K562 (cell line): ENCODE results near the gene ERI2. TPM values are rescaled to one million over a fixed set of nuclear protein-coding genes. Genes with fewer than 3 reads are reported as not detected.
A peak's percentile ranks its signal among the peaks of the same experiment; 100 is the strongest.

ENCODE experiments used
- BRD4 ChIP-seq: fragments of 200-600 bp; sonication (generic); IDR thresholded peaks from 2 replicates; pipeline ENCODE4 v1.6.1; 2017; ENCODE audit warnings: inconsistent platforms
- CGGBP1 ChIP-seq: fragments of 250-450 bp; sonication (Bioruptor Pico); IDR thresholded peaks from 2 replicates; pipeline ENCODE4 v1.9.0; 2021; ENCODE audit warnings: mild to moderate bottlenecking
- CREB1 ChIP-seq, 2 experiments: sonication (generic) in 1 of 2; formaldehyde crosslinking in 1 of 2; IDR thresholded peaks; 2 replicates each; pipeline versions ENCODE4 v1.6.1 to v1.8.0; 2012 to 2022; ENCODE audit warnings: inconsistent platforms in 1 of 2, mild to moderate bottlenecking in 1 of 2, missing genetic modification reagents in 1 of 2, moderate library complexity in 1 of 2
- ILK ChIP-seq: fragments of 450-650 bp; IDR thresholded peaks from 2 replicates; pipeline ENCODE4 v1.6.1; 2016; ENCODE audit warnings: missing genetic modification characterization, low read depth, mild to moderate bottlenecking, missing compliant biosample characterization, moderate library complexity, borderline replicate concordance
- JUN ChIP-seq, 2 experiments: sonication (generic) in 1 of 2; formaldehyde crosslinking in 1 of 2; IDR thresholded peaks; 2 replicates each; pipeline versions ENCODE4 v1.6.1 to v1.8.0; 2012 to 2022; ENCODE audit warnings: borderline replicate concordance in 2 of 2, mild to moderate bottlenecking in 2 of 2, improper control_type of control experiment in 1 of 2, low read depth in 1 of 2, low read length in 1 of 2, missing genetic modification reagents in 1 of 2
- KDM4B ChIP-seq, 2 experiments: fragments of 450-650 bp in 1 of 2; sonication (generic) in 1 of 2; IDR thresholded peaks; 2 replicates each; pipeline ENCODE4 v1.6.1; 2016 to 2017; ENCODE audit warnings: borderline replicate concordance in 2 of 2, antibody characterized with exemption in 1 of 2, low read depth in 1 of 2, mild to moderate bottlenecking in 1 of 2
- LCOR ChIP-seq: sonication (generic); formaldehyde crosslinking; IDR thresholded peaks from 2 replicates; pipeline ENCODE4 v1.8.0; 2022; ENCODE audit warnings: mild to moderate bottlenecking, missing genetic modification reagents
- MAFG ChIP-seq: fragments of 450-650 bp; conservative IDR thresholded peaks from 2 replicates; pipeline ENCODE4 v1.6.1; 2016; ENCODE audit warnings: missing genetic modification characterization, missing compliant biosample characterization
- MAX ChIP-seq: sonication (generic); formaldehyde crosslinking; IDR thresholded peaks from 2 replicates; pipeline ENCODE4 v1.9.0; 2022; ENCODE audit warnings: mild to moderate bottlenecking, missing genetic modification reagents
- MCM2 ChIP-seq: fragments of 450-650 bp; IDR thresholded peaks from 2 replicates; pipeline ENCODE4 v1.6.1; 2017; ENCODE audit warnings: low read depth, mild to moderate bottlenecking
- MEF2A ChIP-seq: IDR thresholded peaks from 2 replicates; pipeline ENCODE4 v1.6.1; 2011; ENCODE audit warnings: low read depth, mild to moderate bottlenecking, low read length, moderate library complexity; ENCODE audit not compliant: control insufficient read depth
- MTA1 ChIP-seq: fragments of 450-650 bp; IDR thresholded peaks from 2 replicates; pipeline ENCODE4 v1.6.1; 2017; ENCODE audit warnings: borderline replicate concordance
- MTA3 ChIP-seq: fragments of 450-650 bp; formaldehyde crosslinking; IDR thresholded peaks from 2 replicates; pipeline ENCODE4 v1.6.1; 2017; ENCODE audit warnings: mild to moderate bottlenecking, borderline replicate concordance
- MXI1 ChIP-seq: IDR thresholded peaks from 2 replicates; pipeline ENCODE4 v1.6.1; 2011; ENCODE audit warnings: low read depth, mild to moderate bottlenecking, improper control_type of control experiment, low read length
- NR1H2 ChIP-seq: sonication (generic); formaldehyde crosslinking; IDR thresholded peaks from 2 replicates; pipeline ENCODE4 v1.4.0; 2020; ENCODE audit warnings: mild to moderate bottlenecking, missing genetic modification reagents
- POLR2B ChIP-seq: fragments of 450-650 bp; IDR thresholded peaks from 2 replicates; pipeline ENCODE4 v1.6.1; 2018; ENCODE audit warnings: low read depth; ENCODE audit not compliant: partially characterized antibody
- SIN3B ChIP-seq: fragments of 450-650 bp; IDR thresholded peaks from 2 replicates; pipeline ENCODE4 v1.6.1; 2017; ENCODE audit warnings: low read depth, mild to moderate bottlenecking, moderate library complexity
- SOX6 ChIP-seq: fragments of 450-650 bp; IDR thresholded peaks from 2 replicates; pipeline ENCODE4 v1.6.1; 2014; ENCODE audit warnings: mild to moderate bottlenecking
- SRSF7 ChIP-seq: fragments of 200-400 bp; formaldehyde crosslinking; optimal IDR thresholded peaks from 2 replicates; pipeline ENCODE3; 2017; ENCODE audit warnings: mild to moderate bottlenecking, low read depth, low read length
- ZFPM2 ChIP-seq: fragments of 250-450 bp; sonication (Bioruptor Pico); IDR thresholded peaks from 2 replicates; pipeline ENCODE4 v1.5.1; 2022; ENCODE audit warnings: mild to moderate bottlenecking
- ZNF395 ChIP-seq: fragments of 200-800 bp; sonication (Bioruptor generic); IDR thresholded peaks from 2 replicates; pipeline ENCODE4 v1.6.1; 2017; ENCODE audit warnings: missing genetic modification characterization, missing compliant biosample characterization
- ZNF518B ChIP-seq: fragments of 250-450 bp; sonication (Bioruptor Pico); IDR thresholded peaks from 2 replicates; pipeline ENCODE4 v1.5.0; 2021; ENCODE audit warnings: mild to moderate bottlenecking, moderate library complexity
- ZNF551 ChIP-seq: fragments of 250-450 bp; sonication (Bioruptor Pico); IDR thresholded peaks from 2 replicates; pipeline ENCODE4 v1.5.0; 2021; ENCODE audit warnings: mild to moderate bottlenecking, moderate library complexity
- polyA plus RNA-seq, 8 experiments: library from polyadenylated mRNA; depleted of rRNA in 4 of 8; stranded (reverse) in 5 of 8; unstranded in 3 of 8; fragments of >200 nt; fragmentation: Nextera tagmentation in 2 of 8; fragmentation: Illumina TruSeq in 1 of 8; extraction: Ambion mirVana in 2 of 8; extraction: Trizol in 1 of 8; gene quantifications; 2 replicates each; pipeline versions ENCODE4 v1.2.1 to v1.2.3, GENCODE V29; 2011 to 2014; ENCODE audit warnings: inconsistent platforms in 1 of 8, missing spikeins in 1 of 8
- total RNA-seq, 7 experiments: library from RNA; depleted of rRNA in 6 of 7; stranded (reverse); fragments of >200 nt in 6 of 7; fragmentation: Illumina TruSeq in 2 of 7; extraction: Trizol in 2 of 7; gene quantifications; 2 replicates each; pipeline versions ENCODE4 v1.2.1 to v1.2.3, GENCODE V29; 2011 to 2021; ENCODE audit warnings: low replicate concordance in 1 of 7

The ERI2 gene
- total and polyA plus RNA-seq, 9 of the 15 experiments (the other 6 are each of a cell fraction or from before 2014, with no cell fraction given) = 23.3 to 57.0 (median 48.1) TPM

- peak; percentile 42; the same call in 1 of the 2 replicates for TF ChIP-seq ZNF395 (CRISPR knock-in tag)
- TF ChIP-seq KDM4B (IDR thresholded peaks at IDR 0.05; ENCODE audit: borderline replicate concordance in 2 of 2, low read depth in 1 of 2) = no peak
- peak; percentile 91; the same call in 1 of the 2 replicates for TF ChIP-seq MTA1
- peak; percentile 94 for TF ChIP-seq SOX6
- no peak for TF ChIP-seq SRSF7
- TF ChIP-seq POLR2B = no peak
- TF ChIP-seq LCOR (CRISPR knock-in tag) = 0 out of 2 replicates have a peak, but pooled peaks have one; percentile 52
- TF ChIP-seq ZNF518B = no peak
- no peak for TF ChIP-seq CGGBP1 (CRISPR knock-in tag)
- no peak for TF ChIP-seq NR1H2
- no peak for TF ChIP-seq MXI1
- TF ChIP-seq SIN3B = no peak
- no peak for TF ChIP-seq ZFPM2
- TF ChIP-seq MAX (CRISPR knock-in tag) = no peak
- no peak for TF ChIP-seq MEF2A
- TF ChIP-seq MCM2 = no peak
- TF ChIP-seq CREB1 (IDR thresholded peaks at IDR 0.05) = no peak
- peak; percentile 42; the same call in 1 of the 2 replicates for TF ChIP-seq CREB1 (CRISPR knock-in tag; IDR thresholded peaks at IDR 0.05)
- TF ChIP-seq ILK (tag) = no peak
- peak; percentile 99 for TF ChIP-seq MAFG (tag)
- TF ChIP-seq ZNF551 (CRISPR knock-in tag) = no peak
- no peak for TF ChIP-seq MTA3
- no peak; the same call in 1 of the 2 replicates for TF ChIP-seq JUN (IDR thresholded peaks at IDR 0.05; ENCODE audit: borderline replicate concordance, low read depth, low read length)
- no peak for TF ChIP-seq JUN (CRISPR knock-in tag; IDR thresholded peaks at IDR 0.05; ENCODE audit: borderline replicate concordance)
- TF ChIP-seq BRD4 = no peak
These were observed 19.8 kb upstream of the ERI2 start (continued) for GRCh38 chr16:20826039-20826566.
